Smooth muscle cell (in vitro differentiated cells): ENCODE data around the gene IFITM5. TPM values are rescaled to one million over a fixed set of nuclear protein-coding genes. Genes with fewer than 3 reads are reported as not detected.

ENCODE experiments used
- DNase-seq: peaks from one replicate; lab custom pipeline; 2025; ENCODE audit not compliant: unreplicated experiment; lab: John Stamatoyannopoulos, UW
- H2AFZ ChIP-seq: fragments of 200-600 bp; sonication (generic); 2 replicates; pipeline ENCODE4 v1.6.0; 2016; ENCODE audit warnings: antibody characterized with exemption, low read depth, mild to moderate bottlenecking
- H3F3A ChIP-seq: fragments of 200-600 bp; sonication (generic); 2 replicates; pipeline ENCODE4 v1.6.0; 2017; ENCODE audit warnings: antibody characterized with exemption, low read depth
- H3K27ac ChIP-seq: fragments of 200-600 bp; sonication (generic); 2 replicates; pipeline ENCODE4 v1.5.1; 2016; ENCODE audit warnings: low read depth, mild to moderate bottlenecking
- H3K27me3 ChIP-seq: fragments of 200-600 bp; sonication (generic); 2 replicates; pipeline ENCODE4 v1.6.1; 2016; ENCODE audit warnings: low read depth, mild to moderate bottlenecking
- H3K36me3 ChIP-seq: fragments of 200-600 bp; sonication (generic); 2 replicates; pipeline ENCODE4 v1.5.1; 2016; ENCODE audit warnings: low read depth
- H3K4me1 ChIP-seq: fragments of 200-600 bp; sonication (generic); 2 replicates; pipeline ENCODE4 v1.5.1; 2016; ENCODE audit warnings: low read depth
- H3K4me2 ChIP-seq: fragments of 200-600 bp; sonication (generic); 2 replicates; pipeline ENCODE4 v1.6.0; 2016; ENCODE audit warnings: mild to moderate bottlenecking
- H3K4me3 ChIP-seq: fragments of 200-600 bp; sonication (generic); 2 replicates; pipeline ENCODE4 v1.5.1; 2016; ENCODE audit warnings: mild to moderate bottlenecking
- H3K79me2 ChIP-seq: fragments of 200-600 bp; sonication (generic); 2 replicates; pipeline ENCODE4 v1.6.0; 2016; ENCODE audit warnings: low read depth, mild to moderate bottlenecking
- H3K9ac ChIP-seq: fragments of 200-600 bp; sonication (generic); 2 replicates; pipeline ENCODE4 v1.6.0; 2016; ENCODE audit warnings: low read depth
- H3K9me3 ChIP-seq: fragments of 200-600 bp; sonication (generic); replicated peaks from 2 replicates; pipeline ENCODE4 v1.5.1; 2016; ENCODE audit warnings: low read depth
- H4K20me1 ChIP-seq: fragments of 200-600 bp; sonication (generic); 2 replicates; pipeline ENCODE4 v1.6.0; 2016; ENCODE audit warnings: low read depth
- CTCF ChIP-seq: fragments of 200-600 bp; sonication (generic); IDR thresholded peaks from 2 replicates; pipeline ENCODE4 v1.5.1; 2017; ENCODE audit warnings: borderline replicate concordance, mild to moderate bottlenecking, antibody characterized with exemption; ENCODE audit not compliant: insufficient read depth, poor library complexity, severe bottlenecking
- WGBS: methylation state at CpG from one replicate; pipeline ENCODE4 v1.1.7; 2016; ENCODE audit warnings: low lambda C conversion rate; 5-methylcytosine and 5-hydroxymethylcytosine counted together
- polyA plus RNA-seq: library from polyadenylated mRNA; unstranded; fragments of >200 nt; fragmentation: Nextera tagmentation; extraction: Ambion mirVana; gene quantifications from 2 replicates; pipeline ENCODE4 v1.2.1, GENCODE V29; 2016
- total RNA-seq: library from RNA; depleted of rRNA; stranded (reverse); fragments of >200 nt; gene quantifications from 2 replicates; pipeline ENCODE4 v1.2.3, GENCODE V29; 2014

IFITM5 gene
- total and polyA plus RNA-seq, 2 experiments from 2014 or later, result not detected

- no peak overlapping the region for H2AFZ ChIP-seq
- H3K27me3 ChIP-seq, result no peaks in the 10 kb centered on the region
- WGBS, result 97% methylated on average over 26 of the region's 52 CpGs
- no peak for DNase-seq
- no peaks in the 10 kb centered on the region for H4K20me1 ChIP-seq
- H3K4me2 ChIP-seq, result no peak overlapping the region
- no peaks in the 10 kb centered on the region for H3K9me3 ChIP-seq
- H3K79me2 ChIP-seq, result peaks cover 3% of the 10 kb centered on the region
- no peak overlapping the region for H3K9ac ChIP-seq
- no peak overlapping the region for H3K4me3 ChIP-seq
- H3K36me3 ChIP-seq, result no peaks in the 10 kb centered on the region
- TF ChIP-seq CTCF, result no peak
- peaks cover 15% of the 10 kb centered on the region for H3K4me1 ChIP-seq
- H3K27ac ChIP-seq, result no peak overlapping the region
- no peaks in the 10 kb centered on the region for H3F3A ChIP-seq
Measured at GRCh38 chr11:304061-304506, 4.8 kb upstream of the IFITM5 start.

- H3K9me3 ChIP-seq, result no peaks in the 10 kb centered on the region
- no peaks in the 10 kb centered on the region for H3F3A ChIP-seq
- H2AFZ ChIP-seq, result no peak overlapping the region
- no peak overlapping the region for H3K9ac ChIP-seq
- H3K27me3 ChIP-seq, result no peaks in the 10 kb centered on the region
- no peaks in the 10 kb centered on the region for H3K79me2 ChIP-seq
- no peak for TF ChIP-seq CTCF
- no peaks in the 10 kb centered on the region for H4K20me1 ChIP-seq
- peaks cover 13% of the 10 kb centered on the region for H3K4me1 ChIP-seq
- H3K27ac ChIP-seq, result no peak overlapping the region
- no peaks in the 10 kb centered on the region for H3K36me3 ChIP-seq
- H3K4me2 ChIP-seq, result no peak overlapping the region
- no peak for DNase-seq
- H3K4me3 ChIP-seq, result no peak overlapping the region
- 100% methylated on average over 8 of the region's 12 CpGs for WGBS
Measured at GRCh38 chr11:303363-303762, 4.0 kb upstream of the IFITM5 start.

GRCh38 chr11:299951-300735 lies 817 bp upstream of the IFITM5 start:
- H3K9me3 ChIP-seq, result no peaks in the 10 kb centered on the region
- no peaks in the 10 kb centered on the region for H4K20me1 ChIP-seq
- H3K27me3 ChIP-seq, result no peaks in the 10 kb centered on the region
- no peaks in the 10 kb centered on the region for H3K79me2 ChIP-seq
- H3F3A ChIP-seq, result no peaks in the 10 kb centered on the region
- H3K4me1 ChIP-seq, result peaks cover 2% of the 10 kb centered on the region
- no peak overlapping the region for H3K4me2 ChIP-seq
- H3K36me3 ChIP-seq, result no peaks in the 10 kb centered on the region
- DNase-seq, result no peak
- 65% methylated on average over 20 of the region's 20 CpGs for WGBS
- no peak overlapping the region for H3K27ac ChIP-seq
- H3K9ac ChIP-seq, result no peak overlapping the region
- H3K4me3 ChIP-seq, result no peak overlapping the region
- H2AFZ ChIP-seq, result no peak overlapping the region
- no peak for TF ChIP-seq CTCF
